ENCODE results near the gene CNKSR1.

Gene CNKSR1

DNA sequence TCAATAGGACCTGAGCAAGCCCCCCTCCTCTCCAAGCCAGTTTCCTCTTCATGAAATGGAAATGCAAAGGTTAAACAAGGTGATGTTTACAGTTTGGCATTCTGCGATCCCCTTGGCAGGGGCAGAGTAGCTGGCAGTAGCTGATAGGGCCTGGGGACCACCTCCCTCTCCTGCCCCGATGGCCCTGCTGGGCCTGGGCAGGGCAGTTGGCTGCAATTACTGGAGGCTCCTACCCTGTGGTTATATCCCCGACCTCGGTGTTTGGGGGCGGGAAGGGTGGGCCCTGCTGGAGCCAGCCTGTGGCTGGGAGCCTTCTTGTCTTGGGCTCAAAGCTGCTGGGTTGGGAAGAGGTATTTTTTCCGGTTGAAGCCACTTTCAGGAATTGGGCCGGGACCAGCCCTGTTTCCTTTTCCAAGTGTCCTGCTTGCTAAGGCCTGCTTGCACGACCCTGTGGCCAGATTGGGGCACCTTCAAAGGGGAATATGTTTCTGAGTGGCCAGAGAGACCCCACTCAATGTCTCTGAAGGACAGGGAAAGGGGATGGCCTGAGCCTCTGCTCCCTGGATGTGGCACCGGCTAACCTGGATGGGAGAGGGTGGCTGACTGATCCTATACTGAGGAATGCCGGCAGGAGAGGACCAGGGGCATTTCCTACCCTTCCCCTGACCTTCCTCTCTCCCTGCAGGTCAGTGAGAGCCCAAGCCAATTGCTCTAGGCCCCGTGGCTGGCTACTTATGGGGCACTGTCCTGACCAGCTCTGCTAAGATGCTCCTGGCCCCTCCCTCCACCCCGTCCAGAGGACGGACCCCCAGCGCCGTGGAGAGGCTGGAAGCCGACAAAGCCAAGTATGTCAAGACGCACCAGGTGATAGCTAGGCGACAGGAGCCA is 16.5 kb upstream of the CNKSR1 start:
- no peak for DNase-seq

- DNase-seq, result peak; percentile 76
These were observed 15.7 kb upstream of the CNKSR1 start for GRCh38 chr1:26161415-26162219.

- no peak for DNase-seq
These were observed 15.0 kb upstream of the CNKSR1 start for GRCh38 chr1:26162220-26162709.

DNA sequence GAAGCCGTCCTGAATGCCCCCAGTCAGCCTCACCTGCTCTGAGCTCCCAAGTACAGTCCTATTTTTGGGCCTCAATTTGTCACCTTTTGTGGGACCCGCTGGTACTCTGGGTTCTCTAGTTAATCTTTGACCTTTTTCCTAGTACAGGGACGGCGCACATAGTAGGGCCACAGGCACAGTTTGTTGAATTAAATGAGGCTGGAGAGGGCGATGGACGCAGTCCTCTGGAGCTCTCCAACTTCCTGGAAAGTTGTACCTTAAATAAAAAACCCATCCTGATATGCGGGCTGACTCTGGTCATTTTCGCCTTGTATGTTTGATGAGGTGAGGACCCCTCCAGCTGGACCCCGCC is 13.6 kb upstream of the CNKSR1 start:
- DNase-seq, result no peak

- peak; percentile 82 for DNase-seq
These were observed 13.0 kb upstream of the CNKSR1 start for GRCh38 chr1:26164036-26164860.

DNA sequence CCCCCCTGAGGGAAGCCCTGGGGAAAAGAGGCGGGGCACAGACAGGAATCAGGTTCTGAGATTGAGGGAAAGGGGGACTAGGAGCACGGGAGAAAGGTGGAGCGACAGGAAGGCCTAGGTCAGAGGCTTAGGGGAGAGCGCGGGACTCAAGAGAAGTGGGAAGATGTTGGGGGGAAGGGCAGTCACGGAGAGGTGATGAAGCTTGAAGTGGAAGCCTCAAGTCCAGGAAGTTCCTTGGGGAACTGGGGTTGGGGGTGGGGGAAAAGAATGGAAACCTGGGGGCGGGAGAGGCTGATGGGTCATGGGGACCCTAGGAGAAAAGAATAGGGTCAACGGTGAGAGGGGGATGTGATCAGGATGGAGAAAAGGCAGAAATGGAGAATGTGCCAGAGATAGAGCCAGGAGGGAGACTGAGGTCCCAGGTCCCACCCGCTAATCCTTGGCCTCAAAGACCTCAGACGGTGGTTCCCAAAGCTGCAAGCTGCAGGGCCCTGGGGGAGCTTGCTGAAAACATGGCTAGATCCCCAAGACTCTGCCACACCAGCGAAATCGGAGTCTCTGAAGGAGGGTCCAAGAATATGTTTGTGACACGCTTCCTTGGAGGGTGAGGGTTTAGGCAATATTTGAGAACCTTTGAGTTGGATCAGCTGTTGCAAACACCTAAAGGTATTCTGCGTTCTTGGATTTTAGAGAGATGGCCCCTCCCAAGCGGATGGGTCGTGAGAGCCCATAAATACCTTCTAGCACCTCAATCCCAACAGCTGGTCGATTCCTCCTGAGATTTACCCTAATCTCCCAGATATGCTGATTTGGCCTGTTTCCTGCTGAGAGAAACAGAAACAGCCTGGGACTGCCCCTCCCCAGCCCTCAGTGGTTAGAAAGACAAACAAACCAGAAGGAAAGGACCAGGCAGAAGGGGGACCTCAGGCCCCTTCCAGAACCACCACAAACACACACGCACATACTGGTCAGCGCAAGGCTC is 12.1 kb upstream of the CNKSR1 start:
- no peak for DNase-seq

DNA sequence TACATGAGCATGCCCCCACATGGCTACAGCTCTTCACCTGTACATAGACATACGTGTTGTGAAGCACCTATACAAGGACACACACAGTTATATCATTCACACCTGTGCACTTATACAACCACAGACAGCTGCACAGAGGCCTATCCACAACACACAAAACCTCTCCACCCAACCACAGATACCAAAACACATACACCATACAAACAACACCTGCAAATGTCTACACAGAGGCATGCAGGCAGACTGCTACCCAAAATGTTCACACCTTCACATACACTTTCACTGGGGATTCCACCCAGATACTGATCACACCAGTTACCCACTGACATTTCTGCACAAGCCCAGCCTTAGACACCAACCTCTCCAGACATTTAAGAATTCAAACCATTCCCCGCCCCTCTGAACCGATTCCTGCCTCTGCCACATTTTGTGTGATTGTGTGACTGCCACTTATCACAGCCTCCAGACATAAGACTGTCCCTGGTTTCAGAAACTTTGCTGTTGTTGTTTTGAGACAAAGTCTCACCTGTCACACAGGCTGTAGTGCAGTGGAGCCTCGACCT is 10.5 kb upstream of the CNKSR1 start:
- DNase-seq, result no peak

- no peak for DNase-seq
These were observed 8.7 kb upstream of the CNKSR1 start, which contains the start of gene C1orf232 for GRCh38 chr1:26168410-26169197. TSS of gene C1orf232 (minus strand) at chr1:26168963. CDS start at chr1:26168499, 464 bp downstream.

DNA sequence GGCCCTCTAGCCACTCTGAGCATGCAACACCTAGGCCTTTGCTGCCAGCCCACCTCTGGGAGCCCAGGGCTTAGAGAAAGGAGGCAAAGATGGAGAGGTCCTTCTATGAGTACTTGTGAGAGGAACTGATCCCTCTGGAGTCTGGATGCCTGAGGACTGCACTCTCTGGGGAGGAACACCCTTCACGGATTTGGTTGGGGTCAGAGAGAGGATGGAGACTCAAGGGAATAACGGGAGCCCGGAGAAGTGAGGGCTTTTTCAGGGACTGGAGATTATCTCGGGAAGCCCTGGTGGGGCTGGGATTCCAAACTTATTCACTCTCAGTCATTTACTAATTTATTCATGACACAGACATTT is 8.1 kb upstream of the CNKSR1 start:
- DNase-seq, result no peak

DNA sequence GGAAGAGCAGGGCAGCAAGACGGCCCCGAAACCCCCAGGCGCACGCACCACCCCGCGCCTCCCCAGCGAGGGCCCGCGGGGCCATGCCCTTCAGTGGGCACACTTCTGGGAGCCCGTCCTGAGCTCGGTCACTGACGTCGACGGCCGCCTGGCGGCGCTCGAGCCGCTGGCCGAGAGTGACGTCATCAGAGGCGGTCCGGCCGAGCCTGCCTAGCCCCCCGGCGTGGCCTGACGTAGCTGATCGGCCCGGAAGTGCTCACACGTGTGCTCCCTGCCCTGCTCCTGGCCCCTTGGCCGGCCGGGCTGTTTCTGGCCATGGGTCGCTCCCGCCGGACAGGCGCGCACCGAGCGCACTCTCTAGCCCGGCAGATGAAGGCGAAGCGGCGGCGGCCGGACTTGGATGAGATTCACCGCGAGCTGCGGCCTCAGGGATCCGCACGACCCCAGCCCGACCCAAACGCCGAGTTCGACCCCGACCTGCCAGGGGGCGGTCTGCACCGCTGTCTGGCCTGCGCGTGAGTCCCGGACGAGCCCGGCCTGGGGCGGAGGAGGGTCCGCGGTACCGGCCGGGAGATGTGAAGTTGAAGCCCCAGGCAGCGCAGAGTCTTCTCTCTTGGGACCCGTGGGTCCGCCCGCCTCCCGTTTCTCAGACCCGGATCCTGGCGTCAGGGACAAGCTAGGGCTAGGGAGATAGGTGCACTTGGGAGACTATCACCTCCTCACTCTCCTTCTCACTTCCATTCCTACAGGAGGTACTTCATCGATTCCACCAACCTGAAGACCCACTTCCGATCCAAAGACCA is 7.4 kb upstream of the CNKSR1 start, which contains the start of gene ZNF593:
Gene ZNF593, plus strand, starts transcription at position 240 of the 803 bp plus-strand sequence. Its CDS starts 76 bp downstream, at position 316.
- peak; percentile 96 for DNase-seq

DNA sequence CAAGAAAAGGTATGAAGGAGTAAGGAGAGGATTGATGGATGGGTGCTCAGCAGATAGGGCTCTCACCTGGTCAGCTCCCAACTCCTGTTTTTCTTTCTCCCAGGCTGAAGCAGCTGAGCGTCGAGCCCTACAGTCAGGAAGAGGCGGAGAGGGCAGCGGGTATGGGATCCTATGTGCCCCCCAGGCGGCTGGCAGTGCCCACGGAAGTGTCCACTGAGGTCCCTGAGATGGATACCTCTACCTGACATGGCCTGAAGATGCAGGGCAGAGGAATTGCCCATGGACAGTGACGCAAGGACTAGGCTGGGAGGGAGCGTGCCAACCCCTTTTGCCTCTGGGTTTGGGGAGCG is 6.8 kb upstream of the CNKSR1 start:
- no peak for DNase-seq

DNA sequence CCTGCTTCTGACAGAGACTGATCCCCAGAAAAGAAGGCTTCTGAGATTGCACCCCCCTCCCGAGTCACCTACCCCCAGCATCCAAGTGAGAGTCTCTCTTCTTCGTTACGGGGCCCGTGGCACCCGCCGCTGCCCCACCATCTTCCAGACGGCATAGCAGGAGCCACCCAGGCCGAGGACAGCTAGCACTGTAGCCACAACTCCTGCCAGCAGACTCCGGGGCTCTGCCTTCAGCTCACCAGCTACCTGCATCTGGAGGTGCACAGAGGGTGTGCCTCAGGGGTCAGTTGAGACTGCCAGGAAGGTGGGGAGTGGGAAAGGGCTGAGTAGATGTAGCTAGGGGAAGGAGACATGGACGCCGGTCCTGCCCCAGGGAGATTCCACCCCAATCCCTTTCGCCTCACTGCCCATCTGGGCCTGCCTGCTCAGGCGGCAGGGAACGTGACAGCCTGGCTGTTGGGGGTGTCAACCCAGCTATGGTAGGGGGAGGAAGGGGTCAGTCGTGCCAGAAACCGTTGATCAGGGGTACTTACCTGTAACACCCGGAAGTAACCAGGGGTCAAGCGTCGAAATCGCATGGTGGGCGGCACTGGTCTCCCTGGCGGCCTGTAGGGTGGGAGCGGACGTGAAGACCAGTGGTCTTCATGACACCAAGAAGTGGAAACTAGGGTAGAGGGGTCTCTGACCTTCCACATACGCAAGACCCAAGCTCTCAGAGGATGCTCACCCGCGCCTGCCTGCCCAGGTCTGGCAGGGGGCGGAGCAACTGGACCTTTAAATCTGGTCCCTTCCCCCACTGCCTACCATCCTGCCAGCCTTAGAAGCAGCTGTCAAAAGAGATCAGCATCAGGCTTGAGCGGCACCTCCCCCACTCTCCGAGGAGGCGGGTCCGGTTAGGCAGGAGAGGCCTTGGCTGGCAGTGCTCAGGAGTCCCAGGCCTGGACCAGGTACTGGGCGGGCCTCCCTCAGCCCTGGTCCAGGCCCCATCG is 5.9 kb upstream of the CNKSR1 start, which contains the start of gene ZNF593OS:
Gene ZNF593OS, minus strand, starts transcription at position 749 of the 989 bp plus-strand sequence. Its CDS starts 171 bp downstream, at position 578.
- DNase-seq, result no peak

- DNase-seq, result no peak
These were observed 1.9 kb upstream of the CNKSR1 start for GRCh38 chr1:26175346-26175745.

DNA sequence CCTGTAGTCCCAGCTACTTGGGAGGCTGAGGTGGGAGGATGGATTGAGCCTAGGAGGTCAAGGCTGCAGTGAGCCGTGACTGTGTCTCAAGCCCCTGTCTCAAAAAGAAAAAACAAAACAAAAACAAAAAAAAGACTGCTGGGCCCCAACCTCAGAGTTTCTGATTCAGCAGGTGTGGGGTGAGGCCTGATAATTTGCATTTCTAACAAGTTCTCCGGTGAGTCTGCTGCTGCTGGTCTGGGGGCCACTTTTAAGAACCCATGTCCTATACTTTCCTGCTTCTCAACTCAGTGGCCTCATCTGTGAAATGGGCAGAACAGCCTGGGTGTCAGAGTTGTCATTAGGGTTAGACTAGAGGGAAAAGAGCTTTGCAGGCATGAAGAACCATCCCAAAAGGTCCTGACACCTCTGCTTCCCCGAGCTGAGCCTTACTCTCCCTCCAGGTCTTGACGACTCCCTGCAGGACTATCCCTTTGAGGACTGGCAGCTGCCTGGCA is 2.8 kb downstream of the CNKSR1 start:
- no peak for DNase-seq

GRCh38 chr1:26181586-26182382 is 4.5 kb downstream of the CNKSR1 start:
- no peak for DNase-seq

DNA sequence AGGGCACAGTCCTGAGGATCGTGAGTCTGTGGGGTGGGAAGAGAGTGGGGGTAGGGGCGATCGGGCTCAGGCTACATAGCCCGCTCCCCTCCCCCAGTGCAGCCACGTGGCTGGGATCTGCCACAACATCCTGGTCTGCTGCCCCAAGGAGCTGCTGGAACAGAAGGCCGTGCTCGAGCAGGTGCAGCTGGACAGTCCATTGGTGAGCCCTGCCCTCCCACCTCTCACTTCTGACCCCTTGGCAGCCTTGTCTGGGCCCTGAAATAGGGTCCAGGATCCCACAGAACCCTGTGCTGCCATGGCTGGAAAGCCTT is 5.0 kb downstream of the CNKSR1 start:
- no peak for DNase-seq

DNA sequence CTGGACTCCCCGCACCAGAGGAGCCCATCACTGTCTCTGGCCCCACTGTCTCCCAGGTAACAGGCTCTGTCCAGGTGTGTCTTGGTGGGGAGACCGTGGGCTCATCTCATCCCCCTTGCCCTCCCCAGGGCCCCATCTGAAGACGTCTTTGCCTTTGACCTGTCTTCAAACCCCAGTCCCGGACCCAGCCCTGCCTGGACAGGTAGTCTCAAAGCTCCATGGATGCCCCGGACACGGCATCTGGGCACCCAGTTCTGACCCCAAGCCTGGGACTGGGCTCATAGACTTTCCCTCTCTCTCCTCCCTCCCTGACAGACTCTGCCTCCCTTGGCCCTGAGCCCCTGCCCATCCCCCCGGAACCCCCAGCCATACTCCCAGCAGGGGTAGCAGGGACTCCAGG is 6.8 kb downstream of the CNKSR1 start:
- DNase-seq, result no peak

All from activated CD8-positive, alpha-beta memory T cell treated with anti-CD3 and anti-CD28 coated beads, Interleukin-2, amount 50 U/mL, for 48 hours (primary cell).